Esophagus muscularis mucosa (tissue), 3 donors: ENCODE data around the gene CTPS2.

Experiments
- EP300 ChIP-seq: sonication (generic); formaldehyde crosslinking; IDR thresholded peaks from one replicate; pipeline ENCODE4 v1.6.1; 2017; ENCODE audit warnings: antibody characterized with exemption
- POLR2AphosphoS5 ChIP-seq, 2 donors: sonication (generic); formaldehyde crosslinking; IDR thresholded peaks; one replicate each; pipeline ENCODE4 v1.6.1; 2017; ENCODE audit warnings: antibody characterized with exemption in 2 of 2

DNA sequence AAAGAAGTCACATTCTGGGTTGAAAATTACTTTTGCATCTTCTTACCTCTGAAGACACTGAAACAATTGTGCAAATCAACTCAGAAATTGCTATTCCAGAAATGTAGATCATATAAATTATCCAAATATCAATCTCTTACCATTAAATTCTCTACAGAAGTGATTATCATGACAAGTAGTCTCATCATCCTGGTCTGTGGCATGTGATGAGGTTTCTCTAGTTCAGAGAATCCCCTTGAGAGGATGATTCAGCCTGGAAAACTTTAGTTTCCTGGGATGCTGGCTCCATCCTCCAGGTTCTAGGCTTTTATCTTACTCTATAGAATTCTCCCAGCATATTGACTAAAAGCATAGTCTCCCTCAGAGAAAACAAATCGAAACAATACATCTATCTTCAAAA lies 138.7 kb downstream of the CTPS2 start:
- TF ChIP-seq POLR2AphosphoS5 (IDR thresholded peaks at IDR 0.05), result no peak
- no peak for TF ChIP-seq EP300
